Measurements from ENCODE around the gene SORCS2.

SORCS2 gene

DNA sequence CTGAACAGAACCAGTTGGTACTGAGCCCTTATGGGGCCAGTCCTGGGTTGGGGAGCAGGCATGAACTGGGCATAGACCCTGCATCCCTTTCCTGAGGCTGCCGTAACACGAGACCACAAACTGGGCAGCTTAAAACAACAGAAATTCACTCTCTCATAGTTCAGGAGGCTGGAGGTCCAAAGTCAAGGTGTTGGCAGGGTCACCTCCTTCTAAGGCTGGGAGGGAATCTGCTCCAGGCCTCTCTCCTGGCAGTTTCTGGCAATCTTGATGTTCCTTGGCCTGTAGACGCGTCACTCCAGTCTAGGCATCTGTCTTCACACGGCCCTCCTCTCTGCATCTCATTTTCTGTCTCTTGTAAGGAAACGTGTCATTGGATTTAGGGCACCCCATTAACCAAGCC lies 19.8 kb upstream of the SORCS2 start:
- no peak for DNase-seq (ENCODE audit: low read depth)
- H3K4me3 ChIP-seq (ENCODE audit: control insufficient read depth, low read depth, low read length): no peak overlapping the region
- TF ChIP-seq, protein P1, sequence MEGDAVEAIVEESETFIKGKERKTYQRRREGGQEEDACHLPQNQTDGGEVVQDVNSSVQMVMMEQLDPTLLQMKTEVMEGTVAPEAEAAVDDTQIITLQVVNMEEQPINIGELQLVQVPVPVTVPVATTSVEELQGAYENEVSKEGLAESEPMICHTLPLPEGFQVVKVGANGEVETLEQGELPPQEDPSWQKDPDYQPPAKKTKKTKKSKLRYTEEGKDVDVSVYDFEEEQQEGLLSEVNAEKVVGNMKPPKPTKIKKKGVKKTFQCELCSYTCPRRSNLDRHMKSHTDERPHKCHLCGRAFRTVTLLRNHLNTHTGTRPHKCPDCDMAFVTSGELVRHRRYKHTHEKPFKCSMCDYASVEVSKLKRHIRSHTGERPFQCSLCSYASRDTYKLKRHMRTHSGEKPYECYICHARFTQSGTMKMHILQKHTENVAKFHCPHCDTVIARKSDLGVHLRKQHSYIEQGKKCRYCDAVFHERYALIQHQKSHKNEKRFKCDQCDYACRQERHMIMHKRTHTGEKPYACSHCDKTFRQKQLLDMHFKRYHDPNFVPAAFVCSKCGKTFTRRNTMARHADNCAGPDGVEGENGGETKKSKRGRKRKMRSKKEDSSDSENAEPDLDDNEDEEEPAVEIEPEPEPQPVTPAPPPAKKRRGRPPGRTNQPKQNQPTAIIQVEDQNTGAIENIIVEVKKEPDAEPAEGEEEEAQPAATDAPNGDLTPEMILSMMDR (IDR thresholded peaks at IDR 0.05; ENCODE audit: control insufficient read depth, insufficient read depth, low read depth, low read length, missing control alignments): no peak

DNA sequence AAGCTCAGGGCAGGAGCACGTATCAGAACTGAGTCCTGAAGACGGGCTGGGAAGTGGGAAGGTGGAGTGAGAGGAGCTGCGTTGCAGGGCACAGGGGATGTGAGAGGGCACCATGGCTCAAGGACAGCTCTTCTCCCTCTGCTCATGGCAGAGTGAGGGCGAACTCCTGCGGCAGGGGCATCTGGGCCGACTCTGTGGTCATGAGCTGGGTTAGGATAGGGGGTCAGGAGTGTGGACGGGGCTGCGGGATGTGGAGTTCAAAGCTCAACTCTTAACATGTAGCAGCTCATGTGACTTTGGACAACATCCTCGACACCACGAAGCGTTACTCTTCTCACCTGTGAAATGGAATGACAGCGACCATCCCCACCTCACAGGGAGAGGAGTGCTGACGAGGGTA lies 19.4 kb upstream of the SORCS2 start:
- H3K4me3 ChIP-seq (ENCODE audit: control insufficient read depth, low read depth, low read length): no peak overlapping the region
- TF ChIP-seq, protein P1 (IDR thresholded peaks at IDR 0.05; ENCODE audit: control insufficient read depth, insufficient read depth, low read depth, low read length, missing control alignments): no peak
- no peak for DNase-seq (ENCODE audit: low read depth)

DNA sequence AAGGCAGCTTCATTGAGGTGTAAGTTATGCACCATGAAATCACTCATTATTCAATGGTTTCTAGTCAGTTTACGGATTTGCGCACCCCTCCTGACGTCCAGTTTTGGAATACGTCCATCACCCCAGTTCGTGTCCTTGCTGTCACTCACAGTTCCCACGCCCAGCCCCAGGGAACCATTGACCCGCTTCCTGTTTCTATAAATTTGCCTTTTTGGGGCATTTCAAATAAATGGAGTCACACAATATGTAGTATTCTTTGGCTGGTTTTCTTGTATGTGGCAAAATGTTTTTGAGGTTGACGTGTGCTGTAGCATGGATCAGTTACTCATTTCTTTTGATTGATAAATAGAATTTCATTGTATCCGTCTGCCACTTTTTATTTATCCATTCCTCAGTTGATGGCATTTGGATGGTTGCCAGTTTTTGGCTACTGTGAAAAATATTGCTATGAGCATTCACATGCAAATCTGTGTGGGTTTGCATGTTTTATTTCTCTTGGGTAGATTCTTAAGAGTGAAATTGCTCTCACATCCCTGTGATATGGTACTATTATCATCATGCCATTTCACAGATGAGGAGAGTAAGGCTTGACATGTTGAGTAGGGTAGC lies 18.4 kb upstream of the SORCS2 start:
- TF ChIP-seq, protein P1 (IDR thresholded peaks at IDR 0.05; ENCODE audit: control insufficient read depth, insufficient read depth, low read depth, low read length, missing control alignments): no peak
- DNase-seq (ENCODE audit: low read depth): no peak
- H3K4me3 ChIP-seq (ENCODE audit: control insufficient read depth, low read depth, low read length): no peak overlapping the region

DNA sequence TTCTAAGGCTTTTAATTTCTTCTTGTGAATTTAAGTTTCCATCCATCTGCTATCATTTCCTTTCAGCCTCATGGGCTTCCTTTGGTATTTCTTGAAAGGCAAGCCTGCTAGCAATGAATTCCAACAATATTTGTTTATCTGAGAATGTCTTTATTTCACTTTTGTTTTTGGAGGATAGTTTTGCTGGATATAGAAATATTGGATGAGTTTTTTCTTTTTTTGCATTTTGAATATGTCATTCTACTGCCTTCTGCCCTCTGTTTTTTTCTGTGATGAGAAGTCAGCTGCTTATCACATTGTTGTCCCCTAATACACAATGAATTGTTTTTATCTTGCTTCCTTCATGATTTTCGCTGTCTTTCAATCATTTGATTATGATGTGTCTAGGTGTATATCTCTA lies 13.2 kb upstream of the SORCS2 start:
- TF ChIP-seq, protein P1 (IDR thresholded peaks at IDR 0.05; ENCODE audit: control insufficient read depth, insufficient read depth, low read depth, low read length, missing control alignments): no peak
- H3K4me3 ChIP-seq (ENCODE audit: control insufficient read depth, low read depth, low read length): no peak overlapping the region
- no peak for DNase-seq (ENCODE audit: low read depth)

GRCh38 chr4:7180938-7181337 lies 11.4 kb upstream of the SORCS2 start:
- TF ChIP-seq, protein P1 (IDR thresholded peaks at IDR 0.05; ENCODE audit: control insufficient read depth, insufficient read depth, low read depth, low read length, missing control alignments): no peak
- H3K4me3 ChIP-seq (ENCODE audit: control insufficient read depth, low read depth, low read length): no peak overlapping the region
- DNase-seq (ENCODE audit: low read depth): no peak

DNA sequence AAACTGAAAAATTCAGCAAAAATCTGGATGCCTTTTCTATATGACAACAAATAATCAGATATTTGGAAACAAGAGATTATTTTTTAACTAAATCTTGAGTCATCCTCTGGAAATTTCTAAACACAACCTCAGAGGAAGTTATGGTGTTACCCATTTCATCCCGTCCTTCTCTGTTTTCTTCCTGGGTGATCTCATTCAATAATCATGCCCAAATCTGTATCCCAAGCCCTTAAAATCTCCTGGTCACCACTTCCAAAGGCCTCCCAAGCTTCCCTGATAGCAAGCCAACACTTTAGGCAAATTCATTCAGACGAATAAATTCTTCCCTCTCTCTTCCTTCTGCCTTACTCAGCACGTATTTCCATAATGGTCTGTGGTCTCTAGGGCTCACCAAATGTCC lies 9.7 kb upstream of the SORCS2 start:
- no peak overlapping the region for H3K4me3 ChIP-seq (ENCODE audit: control insufficient read depth, low read depth, low read length)
- no peak for DNase-seq (ENCODE audit: low read depth)
- TF ChIP-seq, protein P1 (IDR thresholded peaks at IDR 0.05; ENCODE audit: control insufficient read depth, insufficient read depth, low read depth, low read length, missing control alignments): no peak

GRCh38 chr4:7183161-7183560 lies 9.2 kb upstream of the SORCS2 start:
- no peak overlapping the region for H3K4me3 ChIP-seq (ENCODE audit: control insufficient read depth, low read depth, low read length)
- TF ChIP-seq, protein P1 (IDR thresholded peaks at IDR 0.05; ENCODE audit: control insufficient read depth, insufficient read depth, low read depth, low read length, missing control alignments): no peak
- DNase-seq (ENCODE audit: low read depth): no peak
